ENCODE measurements around the gene IQSEC3. TPM values are rescaled to one million over a fixed set of nuclear protein-coding genes. Genes with fewer than 3 reads are reported as not detected.
"Not testable (repeated sequence)": the region's sequence is repeated elsewhere in the genome, so short reads cannot be mapped to it uniquely, and the experiment has no call there.

Gene IQSEC3
- total RNA-seq, 2 donors from 2014 or later: 0.32 to 1.6 TPM

- DNase-seq (ENCODE audit: low spot score in 2 of 2) (no peak), ATAC-seq (no peak)
- no peaks in the 10 kb centered on the region for H3K36me3 Mint-ChIP-seq
- H3K27ac Mint-ChIP-seq: no peak overlapping the region
- H3K9me3 Mint-ChIP-seq: no peaks in the 10 kb centered on the region
Measured at GRCh38 chr12:184811-185575, 118.4 kb downstream of the IQSEC3 start.

- Mint-ChIP-seq H3K36me3 (no peaks in the 10 kb centered on the region), H3K9me3 (no peaks in the 10 kb centered on the region), H3K27ac (no peak overlapping the region)
- ATAC-seq (no peak), DNase-seq (ENCODE audit: low spot score in 2 of 2) (no peak)
Measured at GRCh38 chr12:185576-185955, 119.0 kb downstream of the IQSEC3 start.

DNA sequence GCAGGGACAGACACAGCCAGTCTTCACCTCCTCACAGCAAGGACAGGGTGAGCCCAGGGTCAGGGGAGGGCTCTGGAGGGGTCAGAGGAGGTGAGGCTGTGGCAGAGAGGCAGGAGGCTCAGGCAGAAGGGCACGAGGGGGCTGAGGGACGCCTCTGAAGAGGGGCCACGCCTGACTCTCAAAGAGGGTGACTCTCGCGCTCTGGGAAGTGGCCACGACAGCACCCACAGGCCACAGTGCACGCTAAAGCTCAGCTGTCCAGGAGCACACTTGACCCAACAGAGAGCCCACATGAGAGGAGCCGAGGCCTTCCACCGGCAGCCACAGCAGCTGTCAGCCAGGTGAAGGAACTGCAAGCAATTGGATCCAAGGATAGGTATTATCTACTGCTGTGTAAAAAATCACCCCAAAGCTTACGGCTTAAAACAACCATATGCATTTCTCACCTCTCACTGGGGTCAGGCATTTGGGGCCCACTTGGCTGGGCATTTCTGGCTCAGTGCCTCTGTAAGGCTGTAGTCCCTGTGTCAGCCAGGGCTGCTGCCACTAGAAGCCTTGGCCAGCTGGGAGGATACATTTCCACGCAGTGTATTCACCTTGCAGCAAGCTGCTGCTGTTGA, 119.5 kb downstream of the IQSEC3 start:
- Mint-ChIP-seq H3K36me3 (no peaks in the 10 kb centered on the region), H3K9me3 (no peaks in the 10 kb centered on the region), H3K27ac (no peak overlapping the region)
- DNase-seq (ENCODE audit: low spot score in 2 of 2): no peak
- ATAC-seq: no peak

GRCh38 chr12:187986-188909, 121.7 kb downstream of the IQSEC3 start:
- peak; percentile 35 to 46 for ATAC-seq
- peak overlapping the region in 1 of 2 donors; percentile 35 for H3K27ac Mint-ChIP-seq
- not testable (repeated sequence) for H3K36me3 Mint-ChIP-seq; H3K9me3 Mint-ChIP-seq; DNase-seq (ENCODE audit: low spot score in 2 of 2)

GRCh38 chr12:188910-189621, 122.5 kb downstream of the IQSEC3 start:
- no peaks in the 10 kb centered on the region for H3K36me3 Mint-ChIP-seq
- peak; percentile 63 to 70 for DNase-seq (ENCODE audit: low spot score in 2 of 2)
- ATAC-seq: peak; percentile 86 to 91
- peak overlapping the region in 1 of 2 donors; percentile 35 for H3K27ac Mint-ChIP-seq
- H3K9me3 Mint-ChIP-seq: no peaks in the 10 kb centered on the region

DNA sequence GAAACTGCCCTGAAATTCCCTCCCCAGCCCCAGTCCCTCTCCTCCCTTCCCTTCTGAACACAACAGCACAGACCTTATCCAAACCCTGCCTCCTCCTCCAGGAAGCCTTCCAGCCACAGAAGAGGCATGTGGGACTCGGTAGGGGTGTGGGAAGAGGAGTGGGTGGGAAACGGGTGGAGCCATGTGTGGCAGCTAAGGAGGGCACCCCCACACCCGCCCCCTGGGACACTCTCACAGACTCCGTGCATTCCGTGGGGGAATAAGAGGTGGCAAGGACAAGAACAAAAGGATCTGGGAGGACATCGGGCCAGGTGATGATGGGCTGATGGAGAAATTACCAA, 123.0 kb downstream of the IQSEC3 start:
- no peaks in the 10 kb centered on the region for H3K9me3 Mint-ChIP-seq
- H3K27ac Mint-ChIP-seq: peak overlapping the region in 1 of 2 donors; percentile 35
- no peaks in the 10 kb centered on the region for H3K36me3 Mint-ChIP-seq
- no peak for DNase-seq (ENCODE audit: low spot score in 2 of 2)
- no peak for ATAC-seq

DNA sequence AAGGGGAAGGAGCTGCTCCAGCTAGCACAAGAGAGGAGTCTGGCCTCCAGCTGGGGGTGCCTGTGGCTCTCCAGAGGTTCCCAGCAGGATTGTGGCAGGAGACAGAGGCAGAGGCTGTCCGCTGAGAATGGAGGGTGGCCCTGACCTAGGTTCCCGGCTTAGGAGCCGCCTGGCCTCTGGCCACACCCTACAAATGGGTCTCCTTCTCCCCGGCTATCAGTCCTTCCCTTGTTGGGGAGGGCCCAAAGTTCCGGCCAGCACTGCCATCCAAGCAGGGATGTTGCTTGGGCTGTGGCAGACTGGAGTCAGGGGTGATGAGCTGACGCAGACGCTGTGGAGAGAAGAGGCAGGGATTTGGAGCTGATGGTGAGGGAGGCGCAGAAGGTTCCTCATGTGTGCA, 124.3 kb downstream of the IQSEC3 start:
- H3K36me3 Mint-ChIP-seq: no peaks in the 10 kb centered on the region
- no peak for ATAC-seq
- H3K9me3 Mint-ChIP-seq: no peaks in the 10 kb centered on the region
- no peak overlapping the region for H3K27ac Mint-ChIP-seq
- DNase-seq (ENCODE audit: low spot score in 2 of 2): no peak

DNA sequence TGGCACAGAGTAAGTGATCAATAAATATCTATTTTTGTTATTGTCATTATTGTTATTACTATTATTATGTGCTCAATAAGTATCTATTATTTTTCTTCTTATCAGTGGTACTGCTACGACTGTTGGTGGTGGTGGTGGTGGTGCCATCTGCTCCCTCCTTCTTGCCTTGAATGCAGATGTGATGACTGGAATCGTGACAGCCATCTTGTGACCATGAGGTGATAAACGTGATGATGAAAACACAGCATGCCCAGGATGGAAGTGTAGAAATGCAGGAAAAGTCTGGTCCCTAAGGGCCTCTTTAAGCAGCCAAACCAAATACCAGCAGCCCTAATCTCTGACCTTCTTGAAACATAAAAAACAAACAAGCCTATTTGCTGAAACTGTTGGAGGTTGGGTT, 125.0 kb downstream of the IQSEC3 start:
- Mint-ChIP-seq H3K36me3 (no peaks in the 10 kb centered on the region), H3K27ac (no peak overlapping the region), H3K9me3 (no peaks in the 10 kb centered on the region)
- no peak for DNase-seq (ENCODE audit: low spot score in 2 of 2)
- no peak for ATAC-seq

GRCh38 chr12:193261-193660, 126.7 kb downstream of the IQSEC3 start:
- no peaks in the 10 kb centered on the region for H3K36me3 Mint-ChIP-seq
- H3K9me3 Mint-ChIP-seq: no peaks in the 10 kb centered on the region
- ATAC-seq (no peak), DNase-seq (ENCODE audit: low spot score in 2 of 2) (no peak)
- H3K27ac Mint-ChIP-seq: no peak overlapping the region

GRCh38 chr12:194276-194675, 127.7 kb downstream of the IQSEC3 start:
- Mint-ChIP-seq H3K36me3 (no peaks in the 10 kb centered on the region), H3K9me3 (no peaks in the 10 kb centered on the region), H3K27ac (no peak overlapping the region)
- ATAC-seq: no peak
- DNase-seq (ENCODE audit: low spot score in 2 of 2): no peak

- ATAC-seq: no peak
- no peak for DNase-seq (ENCODE audit: low spot score in 2 of 2)
Measured at GRCh38 chr12:195156-195555, 128.6 kb downstream of the IQSEC3 start.

GRCh38 chr12:195951-196350, 129.4 kb downstream of the IQSEC3 start:
- ATAC-seq (no peak), DNase-seq (ENCODE audit: low spot score in 2 of 2) (no peak)
- Mint-ChIP-seq H3K9me3 (no peaks in the 10 kb centered on the region), H3K36me3 (no peaks in the 10 kb centered on the region), H3K27ac (no peak overlapping the region)

More at GRCh38 chr12:195156-195555, 128.6 kb downstream of the IQSEC3 start:
- H3K27ac Mint-ChIP-seq: no peak overlapping the region
- no peaks in the 10 kb centered on the region for H3K36me3 Mint-ChIP-seq
- H3K9me3 Mint-ChIP-seq: no peaks in the 10 kb centered on the region

DNA sequence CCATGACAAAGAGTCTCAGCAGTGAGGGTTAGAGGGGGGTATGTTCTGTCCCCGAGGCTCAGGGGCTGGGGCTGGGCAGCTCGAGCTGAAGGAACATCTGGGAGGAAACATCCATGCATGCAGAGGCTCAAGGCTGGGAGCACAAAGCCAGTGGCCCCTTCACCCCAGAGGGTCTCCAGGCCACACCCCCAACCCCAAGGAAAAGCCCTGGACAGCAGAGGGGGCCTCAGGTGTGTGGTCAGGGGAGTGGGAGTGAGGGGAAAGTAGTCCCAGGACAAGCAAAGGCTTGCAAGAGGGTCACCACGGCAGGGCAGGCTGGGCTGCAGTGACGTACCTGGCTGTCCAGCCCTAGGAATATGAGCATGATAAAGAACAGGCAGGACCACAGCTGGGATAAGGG, 129.9 kb downstream of the IQSEC3 start:
- Mint-ChIP-seq H3K27ac (no peak overlapping the region), H3K36me3 (no peaks in the 10 kb centered on the region), H3K9me3 (no peaks in the 10 kb centered on the region)
- DNase-seq (ENCODE audit: low spot score in 2 of 2) (no peak), ATAC-seq (no peak)

DNA sequence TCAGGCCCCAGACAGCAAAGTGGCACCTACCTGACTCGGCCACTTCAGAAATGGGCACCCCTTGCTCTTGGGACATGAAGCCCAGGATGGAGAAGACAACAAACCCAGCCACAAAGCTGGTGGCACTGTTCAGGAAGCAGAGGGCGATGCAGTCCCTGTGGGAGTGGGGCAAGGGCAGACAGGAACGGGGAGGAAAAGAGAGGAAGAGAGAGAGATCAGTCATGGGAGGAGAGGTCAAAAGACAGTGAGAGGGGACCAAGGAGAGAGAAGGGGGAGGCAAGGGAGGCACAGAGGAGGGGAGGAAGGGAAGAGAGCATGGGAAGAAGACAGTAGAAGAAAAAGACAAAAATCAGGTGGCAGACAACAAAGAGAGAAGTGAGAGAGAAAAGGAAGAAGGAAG, 130.8 kb downstream of the IQSEC3 start:
- no peak for ATAC-seq
- no peak for DNase-seq (ENCODE audit: low spot score in 2 of 2)
- H3K27ac Mint-ChIP-seq: no peak overlapping the region
- H3K9me3 Mint-ChIP-seq: no peaks in the 10 kb centered on the region
- H3K36me3 Mint-ChIP-seq: no peaks in the 10 kb centered on the region

GRCh38 chr12:197911-198695, 131.5 kb downstream of the IQSEC3 start:
- Mint-ChIP-seq H3K36me3 (no peaks in the 10 kb centered on the region), H3K27ac (no peak overlapping the region), H3K9me3 (no peaks in the 10 kb centered on the region)
- ATAC-seq (no peak), DNase-seq (ENCODE audit: low spot score in 2 of 2) (no peak)

DNA sequence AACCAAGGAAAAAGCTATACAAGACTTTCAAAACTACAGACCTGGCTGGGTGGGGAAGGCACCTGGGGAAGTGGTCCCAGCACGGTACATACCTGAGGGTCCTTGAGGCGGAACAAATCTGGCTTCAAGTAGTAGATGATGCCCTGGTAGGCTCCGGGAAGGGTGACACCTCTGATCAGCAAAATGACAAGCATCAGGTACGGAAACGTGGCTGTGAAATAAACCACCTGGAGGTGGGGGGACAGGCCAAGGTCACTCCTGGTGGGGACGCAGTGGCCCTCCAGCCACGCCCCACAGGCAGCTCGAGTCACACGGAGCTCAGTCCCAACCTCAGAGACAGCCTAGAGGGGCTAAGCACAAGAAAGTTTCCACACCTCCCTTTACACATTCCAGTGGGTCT, 132.1 kb downstream of the IQSEC3 start:
- H3K9me3 Mint-ChIP-seq: no peaks in the 10 kb centered on the region
- H3K36me3 Mint-ChIP-seq: no peaks in the 10 kb centered on the region
- no peak overlapping the region for H3K27ac Mint-ChIP-seq
- DNase-seq (ENCODE audit: low spot score in 2 of 2) (no peak), ATAC-seq (no peak)
